GM18951 (cell line): ENCODE results near the gene DUSP2.

ENCODE experiments used
- POLR2A ChIP-seq: IDR thresholded peaks from 4 replicates; pipeline ENCODE4 v1.6.1; 2011; ENCODE audit warnings: mild to moderate bottlenecking; ENCODE audit not compliant: insufficient read length, insufficient read depth; ENCODE audit errors: extremely low read depth
- in situ Hi-C: fragments of 300-500 bp; cut with MboI; formaldehyde crosslinking; loops from one replicate; pipeline ENCODE4 v1.12.0; 2022; ENCODE audit warnings: low sequenced_read_pairs, mixed read lengths, inconsistent platforms; ENCODE audit not compliant: unreplicated experiment

Gene DUSP2

DNA sequence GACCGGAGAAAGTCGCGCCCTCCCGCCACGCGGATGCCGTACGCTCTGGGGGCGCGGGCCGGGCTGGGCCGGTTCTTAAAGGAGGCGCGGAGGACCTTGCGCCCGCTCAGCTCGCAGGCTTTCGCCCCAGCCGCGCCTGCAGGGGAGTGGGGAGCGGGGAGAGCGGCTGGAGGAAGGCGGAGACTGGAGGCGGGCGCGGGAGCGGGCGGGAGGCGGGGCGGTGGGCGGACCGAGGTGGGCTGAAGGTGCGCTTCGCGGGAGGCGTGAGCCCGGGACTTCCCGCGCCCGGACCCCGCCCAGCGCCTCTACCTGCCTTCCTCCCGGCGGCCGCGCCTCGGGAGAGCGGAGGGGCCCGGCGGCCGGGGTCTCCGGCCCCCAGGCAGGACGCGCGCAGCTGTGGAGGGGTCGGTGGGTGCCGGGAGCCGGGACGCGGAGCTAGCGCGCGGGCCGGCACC, 28.8 kb downstream of the DUSP2 start, which contains the start of gene ADRA2B:
TSS of gene ADRA2B (minus strand) at position 148 of the 455 bp plus-strand sequence. CDS start 422 bp downstream, outside the sequence.
- in situ Hi-C loops: loop anchor here (10.0 kb wide), 1 partner anchor 112 kb away; no protein-coding TSS in a partner anchor
- TF ChIP-seq POLR2A: no peak

DNA sequence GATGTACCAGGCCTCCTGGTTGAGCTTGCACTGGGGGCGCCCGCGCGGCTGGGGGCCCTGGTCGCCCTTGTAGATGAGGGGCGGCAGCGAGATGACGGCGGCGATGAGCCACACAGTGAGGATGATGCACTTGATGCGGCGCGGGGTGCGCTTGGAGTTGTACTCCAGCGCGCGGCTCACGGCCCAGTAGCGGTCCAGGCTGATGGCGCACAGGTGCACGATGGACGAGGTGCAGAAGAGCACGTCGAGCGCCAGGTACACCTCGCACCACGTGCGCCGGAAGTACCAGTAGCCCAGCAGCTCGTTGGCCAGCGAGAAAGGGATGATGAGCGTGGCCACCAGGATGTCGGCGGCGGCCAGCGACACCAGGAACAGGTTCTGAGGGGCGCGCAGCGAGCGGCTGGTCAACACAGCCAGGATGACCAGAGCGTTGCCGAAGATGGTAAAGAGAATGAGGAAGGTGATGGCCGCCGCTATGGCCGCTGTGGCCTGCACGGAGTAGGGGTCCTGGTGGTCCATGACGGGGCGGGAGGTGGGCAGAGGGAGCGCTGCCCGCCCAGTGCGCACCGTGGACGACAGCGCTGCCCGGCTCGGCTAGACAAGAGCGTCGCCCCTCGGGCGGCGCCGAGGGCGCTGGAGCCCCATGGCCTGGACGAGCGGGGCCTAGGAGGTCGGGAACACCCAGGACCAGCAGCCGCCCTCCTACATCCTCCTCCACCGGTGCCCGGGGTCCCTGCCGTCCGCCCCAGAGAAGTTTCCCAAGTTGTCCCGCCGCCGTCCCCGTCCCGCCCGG, 29.4 kb downstream of the DUSP2 start:
- TF ChIP-seq POLR2A: no peak
- in situ Hi-C loops: loop anchor here (10.0 kb wide), 1 partner anchor 111 kb away; no protein-coding TSS in a partner anchor

DNA sequence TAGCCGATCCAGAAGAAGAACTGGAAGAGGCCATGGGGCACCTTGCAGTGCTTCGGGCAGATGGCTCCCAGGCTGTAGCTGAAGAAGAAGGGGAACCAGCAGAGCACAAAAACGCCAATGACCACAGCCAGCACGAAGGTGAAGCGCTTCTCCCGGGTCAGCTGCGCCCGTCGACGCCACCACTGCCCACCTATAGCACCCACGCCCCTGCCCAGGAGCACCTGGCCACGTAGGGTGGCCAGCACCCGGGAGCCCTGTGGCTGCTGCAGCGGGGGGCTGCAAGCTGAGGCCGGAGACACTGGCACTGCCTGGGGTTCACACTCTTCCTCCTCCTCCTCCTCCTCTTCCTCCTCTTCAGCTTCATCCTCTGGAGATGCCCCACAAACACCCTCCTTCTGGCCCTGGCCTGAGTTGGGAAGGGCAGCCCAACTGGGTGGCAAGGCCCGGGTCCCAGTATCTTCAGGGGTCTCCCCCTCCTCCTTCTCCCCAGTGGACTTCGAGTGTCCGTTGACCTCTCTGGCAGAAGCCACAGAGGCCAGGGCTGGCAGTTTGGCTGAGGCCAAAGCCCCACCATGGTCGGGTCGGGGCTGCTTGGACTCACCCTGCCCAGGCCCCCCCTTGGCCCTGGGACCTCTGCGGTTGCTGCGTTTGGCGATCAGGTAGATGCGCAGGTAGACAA, 30.2 kb downstream of the DUSP2 start:
- in situ Hi-C loops: loop anchor here (10.0 kb wide), 1 partner anchor 110 kb away; no protein-coding TSS in a partner anchor
- no peak for TF ChIP-seq POLR2A

DNA sequence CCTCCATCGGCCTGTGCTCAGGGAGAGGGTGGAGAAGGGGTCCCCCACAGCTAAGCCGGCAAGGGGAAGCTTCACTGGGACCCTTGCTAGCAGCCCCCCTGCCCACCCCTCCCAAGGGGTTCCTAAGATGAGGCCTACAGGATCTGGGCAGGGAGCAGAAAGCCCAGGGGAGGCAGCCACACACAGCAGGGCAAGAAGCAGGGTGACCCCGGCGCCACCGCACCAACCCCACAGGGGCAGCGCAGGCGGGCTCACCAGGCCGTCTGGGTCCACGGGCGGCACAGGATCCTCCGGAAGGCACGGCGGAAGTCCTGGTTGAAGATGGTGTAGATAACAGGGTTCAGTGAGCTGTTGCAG, 30.7 kb downstream of the DUSP2 start:
- in situ Hi-C loops: loop anchor here (10.0 kb wide), 1 partner anchor 110 kb away; no protein-coding TSS in a partner anchor
- TF ChIP-seq POLR2A: no peak

DNA sequence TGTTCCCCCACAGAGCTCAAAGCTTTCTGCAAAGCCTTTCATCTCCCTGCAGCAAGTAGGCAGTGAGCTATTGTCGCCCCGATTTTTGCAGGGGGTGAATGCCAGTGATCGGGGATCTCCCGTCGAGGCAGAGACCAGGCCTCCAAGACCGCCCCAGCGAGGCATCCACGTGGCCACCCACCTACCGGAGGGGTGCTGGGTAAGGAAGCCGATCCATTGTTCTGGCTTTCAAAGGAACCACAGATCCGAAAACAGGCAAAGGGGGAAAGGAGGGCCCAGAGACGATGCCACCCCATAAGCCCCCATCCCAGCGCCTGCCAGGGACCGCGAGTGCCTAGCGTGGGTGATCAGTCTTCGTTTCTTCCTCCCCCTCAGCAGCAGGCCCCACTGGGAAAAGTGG, 31.3 kb downstream of the DUSP2 start:
- no peak for TF ChIP-seq POLR2A
- in situ Hi-C loops: loop anchor here (10.0 kb wide), 1 partner anchor 109 kb away; no protein-coding TSS in a partner anchor

DNA sequence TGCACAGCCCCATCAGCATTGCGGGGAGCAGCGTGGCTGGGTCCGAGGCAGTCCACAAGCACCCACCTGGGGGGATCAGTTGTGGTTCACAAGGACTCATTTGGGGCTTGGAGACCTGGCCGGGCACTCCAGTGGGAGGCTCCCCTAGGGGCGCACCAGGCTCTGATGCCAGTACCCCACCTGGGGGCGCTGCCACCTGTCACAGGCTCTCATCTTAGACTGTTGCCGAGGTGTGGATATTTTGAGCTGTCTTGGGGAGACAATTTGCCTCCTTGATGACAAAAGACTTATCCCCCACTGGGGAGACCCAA, 31.9 kb downstream of the DUSP2 start:
- in situ Hi-C loops: loop anchor here (10.0 kb wide), 1 partner anchor 109 kb away; no protein-coding TSS in a partner anchor
- no peak for TF ChIP-seq POLR2A

DNA sequence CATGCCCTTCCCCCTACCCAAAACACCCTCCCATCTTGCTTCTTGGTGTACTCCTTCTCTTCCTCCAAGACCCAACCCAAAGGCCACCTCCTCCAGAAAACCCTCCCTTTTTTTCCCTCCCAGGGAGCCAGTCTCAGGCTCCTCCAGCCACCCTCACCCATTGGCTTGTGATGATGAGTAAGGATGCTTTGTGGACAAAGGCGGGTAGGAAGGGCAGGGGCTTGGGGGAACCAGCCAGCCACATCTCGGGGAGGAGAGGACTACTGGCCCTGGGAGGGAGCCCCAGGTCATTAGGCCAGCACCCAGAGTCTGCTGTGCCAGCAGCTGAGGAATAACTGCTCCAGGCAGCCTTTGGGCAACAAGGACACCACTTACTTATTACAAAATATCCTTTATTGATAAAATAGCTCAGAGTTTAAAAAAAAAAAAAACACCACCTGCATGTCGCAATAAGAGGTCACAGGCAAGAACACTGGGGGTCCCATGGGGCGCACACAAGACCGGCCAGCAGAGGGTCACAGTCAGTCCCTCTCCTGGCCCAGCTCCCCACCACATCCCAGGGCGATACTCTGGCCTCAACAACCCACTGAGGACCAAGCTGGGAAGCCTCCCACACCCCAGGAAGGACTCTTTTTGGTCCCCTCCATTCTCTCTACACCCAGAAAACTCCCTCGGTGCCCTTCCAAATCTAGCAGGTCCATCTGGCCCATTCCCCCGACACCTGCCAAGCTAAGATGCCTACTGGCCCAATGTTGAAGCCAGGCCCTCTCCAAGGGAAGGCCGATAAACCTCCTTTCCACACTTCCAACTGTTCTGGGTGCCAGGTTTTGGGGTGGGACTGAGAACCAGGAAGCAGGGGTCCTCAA, 32.5 kb downstream of the DUSP2 start:
- in situ Hi-C loops: loop anchor here (10.0 kb wide), 1 partner anchor 108 kb away; no protein-coding TSS in a partner anchor
- no peak for TF ChIP-seq POLR2A

DNA sequence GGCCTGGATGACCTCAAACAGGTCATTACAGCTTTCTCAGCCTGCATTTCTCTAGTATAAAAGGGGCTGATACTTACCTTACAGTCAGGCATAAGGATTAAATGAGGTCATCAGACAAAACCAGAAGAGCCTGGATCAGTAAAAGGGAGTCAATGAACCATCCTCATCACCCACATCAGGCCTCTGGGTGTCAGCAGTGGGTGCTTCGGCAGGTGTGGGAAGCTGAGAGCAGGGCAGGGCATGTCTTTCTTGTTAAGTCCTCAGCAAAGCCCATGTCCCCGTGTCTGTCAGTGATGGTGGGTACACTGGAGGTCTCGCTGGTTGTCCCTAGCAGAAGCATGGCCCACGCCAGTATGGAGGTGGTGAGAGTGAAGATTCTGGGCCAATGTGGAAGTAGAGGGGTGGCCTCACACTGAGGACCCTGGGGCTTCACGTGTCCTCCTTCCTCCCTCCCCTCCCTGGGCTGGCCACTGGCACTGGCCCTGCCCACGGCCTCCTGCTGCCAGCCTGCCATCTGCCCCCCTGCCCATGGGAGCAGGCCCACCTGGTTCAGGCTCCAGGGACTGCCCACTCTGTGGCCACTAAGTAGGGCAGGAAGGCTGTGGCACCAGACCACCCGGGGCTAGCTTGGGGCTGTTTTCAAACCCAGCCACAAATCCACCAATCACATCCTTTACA, 33.3 kb downstream of the DUSP2 start:
- in situ Hi-C loops: loop anchor here (10.0 kb wide), 1 partner anchor 107 kb away; no protein-coding TSS in a partner anchor
- TF ChIP-seq POLR2A: no peak

DNA sequence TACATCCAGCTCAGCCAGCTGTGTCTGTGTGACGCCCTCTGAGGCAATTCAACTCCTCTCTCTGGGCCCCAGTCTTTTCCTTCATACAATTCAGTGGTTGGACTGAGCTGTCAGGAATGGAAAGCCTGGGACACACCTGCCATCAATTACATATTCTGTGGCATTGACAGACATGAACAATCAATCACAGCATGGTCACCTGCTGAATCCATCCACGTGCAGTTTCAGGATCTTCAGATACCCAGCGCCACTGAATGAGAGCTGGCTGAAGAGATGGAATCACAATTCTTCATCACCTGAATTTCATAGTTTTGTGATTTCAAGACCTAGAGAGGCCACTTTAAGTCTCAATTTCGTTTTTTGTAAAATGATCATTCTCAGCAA, 34.0 kb downstream of the DUSP2 start:
- TF ChIP-seq POLR2A: no peak
- in situ Hi-C loops: loop anchor here (10.0 kb wide), 1 partner anchor 106 kb away; no protein-coding TSS in a partner anchor

DNA sequence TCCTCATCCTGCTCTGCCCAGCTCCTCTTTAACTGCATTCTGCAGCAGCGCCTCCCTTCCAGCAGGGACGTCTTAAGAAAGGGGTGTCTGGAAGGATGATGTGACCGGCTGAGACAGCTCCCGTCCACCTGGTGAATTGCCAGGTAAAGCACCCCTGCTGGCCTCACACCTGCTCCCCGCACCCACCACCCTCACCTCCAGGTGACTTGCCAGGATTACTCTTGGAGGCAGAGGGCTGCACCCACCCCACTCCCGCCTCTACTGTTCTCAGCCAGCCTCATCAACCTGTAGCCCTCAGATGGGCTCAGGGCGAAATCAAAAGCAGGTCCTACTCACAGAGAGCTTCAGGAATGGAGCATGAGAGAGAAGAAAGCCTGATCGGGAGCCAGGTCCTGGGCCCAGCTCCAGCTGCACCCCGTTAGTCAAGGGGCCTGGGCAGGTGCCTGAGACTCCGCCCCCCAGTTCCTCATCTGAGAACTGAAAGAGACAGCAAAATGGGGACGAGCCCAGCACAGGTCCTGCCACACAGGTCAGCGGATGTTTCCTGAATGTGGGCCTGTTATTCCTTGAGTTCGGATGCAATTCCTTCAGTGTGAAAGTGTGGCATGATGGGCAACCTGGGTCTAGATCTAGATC, 34.5 kb downstream of the DUSP2 start:
- in situ Hi-C loops: loop anchor here (10.0 kb wide), 1 partner anchor 106 kb away; no protein-coding TSS in a partner anchor

DNA sequence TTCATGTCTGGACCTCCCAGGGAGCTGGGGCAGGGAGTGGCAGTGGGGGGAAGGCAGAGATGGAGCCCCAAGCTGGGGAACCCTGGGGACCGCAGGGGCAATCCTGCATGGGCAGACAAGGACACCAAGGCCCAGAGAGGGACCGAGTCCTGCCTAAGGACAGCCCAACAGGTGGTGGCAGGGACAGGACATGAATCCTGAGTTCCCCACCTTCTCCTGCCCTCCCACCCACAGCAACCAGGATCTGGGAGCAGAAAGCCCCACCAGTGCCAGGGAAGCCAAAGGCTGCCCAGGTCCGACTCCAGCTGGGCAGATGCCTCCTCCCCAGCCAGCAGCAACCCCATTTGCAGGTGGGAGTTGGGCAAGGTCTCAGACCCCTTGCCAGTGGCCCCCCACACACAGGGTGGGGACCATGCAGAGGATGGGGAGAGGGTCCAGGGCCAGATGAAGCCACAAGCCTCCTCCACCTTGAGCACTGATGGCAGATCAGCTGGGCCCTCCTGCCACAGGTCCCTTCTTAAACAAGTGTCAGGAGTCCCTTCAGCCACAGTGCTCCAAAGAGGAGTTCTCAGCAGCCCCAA, 35.2 kb downstream of the DUSP2 start:
- TF ChIP-seq POLR2A: no peak
- in situ Hi-C loops: loop anchor here (10.0 kb wide), 1 partner anchor 105 kb away; no protein-coding TSS in a partner anchor

More for the DNA sequence above, 34.5 kb downstream of the DUSP2 start:
- no peak for TF ChIP-seq POLR2A
